Stimulated activated CD4-positive, alpha-beta T cell treated with anti-CD3 and anti-CD28 coated beads, Interleukin-4, amount 100 ng/mL, for 1 hour (primary cell): Measurements from ENCODE around the gene SKA1.

Experiments
- DNase-seq: peaks from one replicate; pipeline ENCODE4 v3.0.0-alpha.2; 2020

The SKA1 gene, protein sequence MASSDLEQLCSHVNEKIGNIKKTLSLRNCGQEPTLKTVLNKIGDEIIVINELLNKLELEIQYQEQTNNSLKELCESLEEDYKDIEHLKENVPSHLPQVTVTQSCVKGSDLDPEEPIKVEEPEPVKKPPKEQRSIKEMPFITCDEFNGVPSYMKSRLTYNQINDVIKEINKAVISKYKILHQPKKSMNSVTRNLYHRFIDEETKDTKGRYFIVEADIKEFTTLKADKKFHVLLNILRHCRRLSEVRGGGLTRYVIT

GRCh38 chr18:50374753-50375391, at the start of gene SKA1:
Gene SKA1, plus strand, starts transcription at chr18:50375046. Its CDS starts 785 bp downstream, at chr18:50375831.
- DNase-seq: peak; percentile 91

GRCh38 chr18:50327983-50328382, 46.9 kb upstream of the SKA1 start:
- no peak for DNase-seq

DNA sequence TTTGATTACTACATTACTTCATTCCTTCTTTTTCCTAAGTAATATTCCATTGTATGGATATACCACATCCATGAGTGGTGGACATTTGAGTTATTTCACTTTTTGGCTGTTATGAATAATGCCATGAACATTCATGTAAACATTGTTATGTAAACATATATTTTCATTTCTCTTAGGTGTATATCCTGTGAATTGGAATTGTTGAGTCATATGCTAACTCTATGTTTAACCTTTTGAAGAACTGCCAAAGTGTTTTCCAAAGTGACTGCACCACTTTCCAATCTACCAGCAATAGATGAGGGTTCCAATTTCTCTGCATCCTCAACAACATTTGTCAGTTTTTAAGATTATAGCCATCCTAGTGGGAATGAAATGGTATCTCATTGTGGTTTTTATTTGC, 44.7 kb upstream of the SKA1 start:
- DNase-seq: no peak

DNA sequence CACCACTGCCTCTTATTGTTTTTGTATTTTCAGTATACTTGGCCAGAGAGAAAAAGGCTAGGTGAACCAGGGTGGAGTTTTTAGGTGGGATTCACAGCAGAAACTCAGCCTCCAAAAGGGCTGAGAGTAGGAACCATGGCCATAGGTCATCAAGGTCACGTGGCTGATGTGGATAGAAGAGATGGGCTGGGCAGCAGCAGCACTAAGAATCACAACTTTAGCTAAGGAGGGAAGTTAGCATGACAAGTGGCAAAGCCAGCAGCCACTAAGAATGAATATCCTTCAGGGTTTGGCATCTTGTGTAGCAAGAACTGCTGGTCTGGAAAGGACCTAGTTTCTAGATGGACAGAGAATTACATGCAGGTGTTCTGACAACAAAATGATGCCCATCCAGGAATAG, 43.2 kb upstream of the SKA1 start:
- no peak for DNase-seq

DNA sequence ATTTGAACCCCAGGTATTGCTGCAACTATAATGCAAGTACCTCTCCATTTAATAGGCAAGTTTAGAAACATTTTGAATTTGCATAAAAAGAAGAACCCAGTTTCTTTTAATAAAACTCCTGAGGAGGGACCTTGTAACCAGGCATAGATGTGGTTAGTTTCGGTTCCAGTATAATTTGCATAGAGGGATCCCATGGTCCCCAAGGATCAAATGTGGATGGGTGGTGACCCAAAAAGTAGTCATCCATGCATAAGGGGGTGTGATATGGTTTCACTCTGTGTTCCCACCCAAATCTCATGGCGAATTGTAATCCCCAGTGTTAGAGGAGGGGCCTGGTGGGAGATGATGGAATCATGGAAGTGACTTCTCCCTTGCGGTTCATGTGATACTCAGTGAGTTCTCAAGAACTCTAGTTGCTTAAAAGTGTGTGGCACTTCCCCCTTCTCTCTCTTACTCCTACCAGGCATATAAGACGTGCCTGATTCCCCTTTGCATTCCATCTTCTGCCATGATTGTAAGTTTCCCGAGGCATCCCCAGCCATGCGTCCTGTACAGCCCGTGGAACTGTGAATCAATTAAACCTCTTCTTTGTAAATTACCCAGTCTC, 40.2 kb upstream of the SKA1 start:
- no peak for DNase-seq

- DNase-seq: no peak
Measured at GRCh38 chr18:50338122-50338521, 36.7 kb upstream of the SKA1 start.

- DNase-seq: no peak
Measured at GRCh38 chr18:50338715-50339114, 36.1 kb upstream of the SKA1 start.

GRCh38 chr18:50340078-50340477, 34.8 kb upstream of the SKA1 start:
- no peak for DNase-seq

DNA sequence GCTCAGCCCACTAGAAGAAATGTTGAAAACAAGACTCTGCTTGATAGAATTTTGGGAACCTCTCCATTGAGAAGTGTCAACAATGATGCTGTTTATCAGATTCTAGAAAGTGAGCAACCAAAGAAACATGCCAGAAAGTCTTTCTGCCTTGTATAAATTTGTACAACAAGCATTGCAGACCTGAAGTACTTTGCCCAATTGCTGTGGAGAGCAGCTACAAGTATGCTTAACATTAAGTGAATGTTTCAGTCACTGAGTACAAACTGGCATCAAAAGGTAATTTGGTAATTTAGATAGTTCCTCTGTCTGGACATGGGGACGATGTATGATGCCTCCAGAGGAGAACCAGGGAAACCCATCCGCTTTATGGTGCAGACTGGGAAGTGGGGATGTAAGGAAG, 33.4 kb upstream of the SKA1 start:
- DNase-seq: no peak

- no peak for DNase-seq
Measured at GRCh38 chr18:50350699-50351098, 24.1 kb upstream of the SKA1 start.

DNA sequence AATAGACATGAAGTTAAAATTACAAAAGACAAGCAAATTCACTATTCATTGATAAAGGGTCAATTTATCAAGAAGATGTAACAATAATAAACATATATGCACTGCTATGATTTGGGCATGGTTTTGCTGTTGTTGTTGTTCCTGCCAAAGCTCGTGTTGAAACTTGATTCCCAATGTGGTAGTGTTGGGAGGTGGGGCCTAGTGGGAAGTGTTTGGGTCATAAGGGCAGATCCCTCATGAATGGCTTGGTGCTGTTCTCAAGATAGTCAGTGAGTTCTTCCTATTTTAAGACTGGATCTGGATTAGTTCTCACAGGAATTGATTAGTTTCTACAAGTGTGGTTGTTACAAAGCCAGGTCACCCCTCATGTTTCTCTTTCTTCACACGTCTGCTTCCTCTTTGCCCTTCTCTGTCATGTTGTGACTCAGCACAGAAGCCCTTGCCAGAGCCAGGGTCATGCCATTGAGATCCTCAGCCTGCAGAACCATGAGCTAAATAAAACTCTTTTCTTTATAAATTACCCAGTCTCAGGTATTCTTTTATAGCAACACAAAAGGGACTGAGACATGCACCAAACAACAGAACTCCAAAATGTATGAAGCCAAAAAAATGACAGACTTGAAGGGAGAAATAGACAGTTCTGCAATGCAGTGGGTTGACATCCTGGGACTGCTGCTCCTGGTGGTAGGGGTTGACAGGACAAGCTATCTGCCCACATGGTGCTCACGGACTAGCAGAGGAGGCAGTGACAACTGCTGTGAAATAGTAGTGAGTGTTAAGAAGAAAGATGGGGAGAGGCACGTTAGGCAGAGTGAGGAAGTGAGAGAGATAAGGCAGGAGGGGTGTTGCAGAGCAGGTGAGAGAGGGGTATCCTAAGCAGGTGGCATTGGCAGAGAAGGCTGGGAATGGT, 18.6 kb upstream of the SKA1 start:
- no peak for DNase-seq

GRCh38 chr18:50358844-50359243, 16.0 kb upstream of the SKA1 start:
- no peak for DNase-seq

DNA sequence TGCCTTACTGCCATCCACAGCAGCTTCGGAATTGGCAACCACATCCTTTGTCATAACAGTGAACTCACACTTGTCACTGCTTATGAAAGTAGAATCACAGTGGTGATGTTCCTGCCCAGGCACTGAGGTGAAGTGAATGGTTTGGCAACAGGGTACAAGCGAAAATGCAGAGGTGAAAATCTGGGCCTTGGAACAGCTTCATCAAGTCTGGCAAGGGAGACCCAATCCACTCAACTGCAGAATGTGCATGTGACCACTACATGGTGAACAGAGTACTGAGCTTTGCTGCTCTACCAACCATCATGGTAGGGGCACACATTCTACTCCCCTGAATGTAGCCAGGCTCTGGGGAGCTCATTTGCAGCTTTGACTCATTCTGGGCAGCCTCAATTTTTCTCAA, 15.0 kb upstream of the SKA1 start:
- no peak for DNase-seq

- DNase-seq: no peak
Measured at GRCh38 chr18:50360611-50361010, 14.2 kb upstream of the SKA1 start.

DNA sequence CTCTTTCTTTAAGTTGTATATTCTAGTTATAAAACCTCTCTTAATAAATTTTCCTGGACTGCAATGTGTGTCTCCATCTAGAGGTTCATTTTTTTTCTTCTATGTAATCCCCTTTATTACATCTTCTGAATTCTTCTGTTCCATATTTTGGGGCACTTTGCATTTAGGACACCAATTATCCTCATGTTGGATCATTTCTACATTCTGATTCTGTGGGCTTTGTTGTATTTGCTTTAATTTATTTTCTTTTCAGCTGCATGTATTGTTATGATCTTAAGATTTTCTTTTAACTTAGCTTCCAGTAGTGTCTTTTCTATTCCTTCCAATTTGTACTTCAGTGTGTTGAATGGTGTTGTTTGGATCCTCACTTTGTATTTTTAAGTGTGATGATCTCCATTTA, 5.2 kb upstream of the SKA1 start:
- DNase-seq: no peak

DNA sequence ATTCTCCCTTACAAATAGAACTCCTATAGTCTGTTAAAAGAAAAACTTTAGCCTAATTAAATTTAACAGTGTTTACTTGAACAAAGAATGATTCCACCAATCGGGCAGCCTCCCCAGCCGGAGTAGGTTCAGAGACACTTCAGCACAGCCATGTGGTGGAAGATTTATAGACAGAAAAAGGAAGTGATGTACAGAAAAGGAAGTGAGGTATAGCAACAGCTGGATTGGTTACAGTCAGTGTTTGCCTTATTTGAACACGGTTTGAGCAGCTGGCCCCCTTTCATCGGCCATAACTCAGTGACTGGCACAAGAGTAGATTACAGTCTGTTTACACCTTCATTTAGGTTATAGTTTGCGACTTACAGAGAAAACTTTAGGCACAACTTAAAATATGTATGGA, 2.1 kb upstream of the SKA1 start:
- no peak for DNase-seq

GRCh38 chr18:50373561-50374219, 1.2 kb upstream of the SKA1 start:
- DNase-seq: no peak

DNA sequence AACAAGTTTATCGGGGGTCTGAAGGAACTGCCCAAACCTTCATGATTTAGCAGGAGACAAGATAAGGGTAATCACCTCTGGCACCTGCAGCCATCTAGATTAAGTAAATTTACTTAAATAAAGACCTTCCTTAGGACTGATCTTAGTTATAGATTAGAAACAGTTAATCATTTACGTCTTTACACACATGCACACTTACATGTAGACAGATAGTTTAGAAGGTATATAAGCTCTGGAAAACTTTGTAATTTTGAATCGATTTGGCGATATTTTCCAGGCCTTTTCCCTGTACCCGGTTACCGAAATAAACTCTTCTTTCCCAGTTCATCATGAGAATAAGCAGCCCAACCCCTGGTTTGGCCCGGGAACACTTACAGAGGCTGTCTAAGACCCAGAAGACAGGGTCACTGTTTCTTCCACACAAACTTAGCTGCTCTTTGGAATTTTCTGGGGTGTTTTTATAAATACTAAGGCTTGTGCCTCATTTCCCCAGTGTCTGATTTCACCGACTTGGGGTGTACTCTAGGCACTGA, 560 bp upstream of the SKA1 start:
- no peak for DNase-seq

- DNase-seq: no peak
Measured at GRCh38 chr18:50377061-50377798, 2.4 kb downstream of the SKA1 start.

DNA sequence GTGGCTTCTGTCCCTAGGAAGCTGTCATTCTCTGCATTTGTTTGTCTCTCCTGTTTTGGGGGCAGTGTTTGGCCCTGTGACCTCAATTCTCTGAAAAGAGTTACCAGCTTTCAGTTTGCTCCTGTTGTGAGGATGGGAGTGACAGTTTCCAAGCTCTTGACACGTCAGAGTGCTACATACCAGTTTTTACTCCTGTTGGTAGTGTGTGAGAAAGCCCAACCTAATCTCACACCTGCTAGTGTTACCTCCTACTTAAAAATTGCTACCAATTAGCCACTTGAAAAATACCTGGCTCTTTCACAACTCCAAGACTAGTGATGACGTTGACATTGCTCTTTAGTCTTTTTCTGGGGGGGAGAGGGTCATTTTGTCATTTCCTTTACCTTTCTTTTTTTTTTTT, 14.1 kb downstream of the SKA1 start:
- no peak for DNase-seq

DNA sequence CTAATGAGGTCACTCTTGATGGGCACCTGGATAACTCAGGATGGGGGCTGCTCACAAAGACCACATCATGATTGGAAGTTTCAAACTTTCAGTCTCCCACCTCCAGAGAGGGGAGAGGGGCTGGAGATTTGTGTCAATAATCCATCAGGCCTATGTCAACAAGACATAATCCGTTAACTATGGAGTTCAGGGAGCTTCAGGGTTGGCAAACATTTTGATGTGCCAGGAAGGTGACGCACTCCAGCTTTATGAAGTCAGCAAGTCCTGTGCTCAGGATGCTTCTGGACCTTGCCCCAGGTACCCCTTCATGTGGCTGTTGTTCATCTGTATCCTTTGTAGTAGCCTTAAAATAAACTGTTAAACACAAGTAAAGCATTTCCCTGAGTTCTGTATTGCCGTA, 19.0 kb downstream of the SKA1 start:
- no peak for DNase-seq

GRCh38 chr18:50395093-50395492, 20.2 kb downstream of the SKA1 start:
- DNase-seq: no peak
